ELR (cell line): ENCODE measurements around the gene CARS2.
"Not testable (repeated sequence)": the region's sequence is repeated elsewhere in the genome, so short reads cannot be mapped to it uniquely, and the experiment has no call there.

Experiments used
- DNase-seq: peaks from one replicate; pipeline ENCODE4 v3.0.0-alpha.2; 2015; ENCODE audit warnings: low read depth

Gene CARS2

DNA sequence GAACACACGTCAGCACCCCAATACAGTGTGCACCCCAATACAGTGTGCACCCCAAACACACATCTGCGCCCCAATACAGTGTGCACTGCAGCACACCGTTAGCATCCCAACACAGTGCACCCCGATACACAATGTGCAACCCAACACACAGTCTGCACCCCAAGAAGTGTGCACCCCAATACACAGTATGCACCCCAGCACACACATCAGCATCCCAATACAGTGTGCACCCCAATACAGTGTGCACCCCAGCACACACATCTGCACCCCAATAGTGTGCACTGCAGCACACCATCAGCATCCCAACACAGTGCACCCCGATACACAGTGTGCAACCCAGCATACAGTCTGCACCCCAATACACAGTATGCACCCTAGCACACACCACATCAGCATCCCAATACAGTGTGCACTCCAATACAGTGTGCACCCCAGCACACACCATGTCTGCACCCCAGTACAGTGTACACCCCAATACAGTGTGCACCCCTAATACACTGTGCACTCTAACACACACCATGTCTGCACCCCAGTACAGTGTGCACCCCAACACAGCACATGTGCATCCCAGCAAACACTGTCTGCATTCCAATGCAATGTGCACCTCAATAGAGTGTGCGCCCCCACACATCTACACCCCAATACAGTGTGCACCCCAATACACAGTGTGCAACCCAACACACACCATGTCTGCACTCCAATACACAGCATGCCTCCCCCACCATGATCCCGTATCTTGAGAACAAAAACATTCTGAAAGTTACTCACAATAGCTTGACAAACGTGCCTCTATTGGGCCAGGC lies 855 bp upstream of the CARS2 start:
- no peak for DNase-seq

DNA sequence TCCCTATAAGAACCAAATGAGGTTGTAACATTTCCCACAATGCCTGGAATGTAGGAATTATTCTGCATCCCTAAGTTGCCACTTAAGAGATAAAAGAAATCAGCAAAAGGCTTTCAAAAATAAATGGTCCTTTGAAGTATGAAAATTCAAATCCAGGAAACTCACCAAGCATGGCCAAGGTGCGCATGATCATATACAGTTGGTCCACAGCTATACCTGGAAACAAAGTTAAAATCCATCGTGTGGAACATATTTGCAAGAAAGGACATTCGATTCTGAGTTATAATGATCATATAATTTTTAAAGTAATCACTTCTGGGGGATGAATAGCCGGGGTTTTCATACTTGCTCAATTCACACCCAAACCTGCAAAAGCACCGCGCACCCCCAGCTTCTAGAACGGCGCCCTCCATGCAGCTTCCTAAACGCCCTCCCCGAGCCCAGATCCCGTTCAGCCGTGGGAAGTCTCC lies 525 bp downstream of the CARS2 start:
- DNase-seq: no peak

DNA sequence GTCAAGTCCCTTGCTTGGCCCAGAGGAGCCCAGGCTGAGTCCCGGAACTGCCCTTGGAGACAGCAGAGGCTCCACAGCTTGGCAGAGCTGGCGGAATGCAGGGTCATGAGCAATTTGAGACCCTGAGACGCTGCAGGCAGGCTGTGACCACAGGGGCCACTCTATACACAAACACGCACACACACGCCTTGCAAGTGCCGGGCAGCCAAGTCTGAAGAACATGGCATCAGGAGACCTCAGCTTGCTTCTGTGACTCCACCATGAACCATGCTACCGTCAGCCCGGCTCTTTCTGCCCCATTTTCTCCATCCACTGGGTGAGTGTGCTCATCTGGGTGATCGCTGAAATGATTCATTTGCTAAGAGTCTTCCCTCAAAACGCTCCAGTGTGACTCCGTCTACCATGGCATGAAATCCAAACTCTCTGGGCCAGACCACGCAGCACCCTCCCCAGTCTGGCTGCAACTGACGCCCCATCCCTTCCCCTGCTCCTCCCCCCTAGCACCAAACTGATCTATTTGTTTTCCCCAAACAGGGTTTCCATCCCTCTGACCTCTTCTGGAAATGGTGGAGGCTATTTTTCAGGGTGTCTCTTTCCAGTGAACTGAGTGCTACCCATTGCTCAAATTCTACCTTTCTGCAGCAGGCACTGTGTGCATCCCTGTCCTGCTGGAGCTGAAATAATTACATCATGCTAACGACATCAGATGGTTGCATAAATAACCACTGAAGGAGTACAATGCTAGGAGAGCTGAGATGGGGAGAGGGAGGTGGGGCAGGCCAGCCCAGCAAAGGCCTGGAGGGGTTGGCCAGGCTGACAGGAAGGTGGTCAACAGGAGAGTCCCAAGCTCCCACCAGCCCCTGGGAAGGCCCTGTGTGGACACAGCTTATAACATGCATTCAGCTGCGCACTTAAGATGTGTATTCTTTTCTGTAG lies 3.1 kb downstream of the CARS2 start:
- DNase-seq: no peak

DNA sequence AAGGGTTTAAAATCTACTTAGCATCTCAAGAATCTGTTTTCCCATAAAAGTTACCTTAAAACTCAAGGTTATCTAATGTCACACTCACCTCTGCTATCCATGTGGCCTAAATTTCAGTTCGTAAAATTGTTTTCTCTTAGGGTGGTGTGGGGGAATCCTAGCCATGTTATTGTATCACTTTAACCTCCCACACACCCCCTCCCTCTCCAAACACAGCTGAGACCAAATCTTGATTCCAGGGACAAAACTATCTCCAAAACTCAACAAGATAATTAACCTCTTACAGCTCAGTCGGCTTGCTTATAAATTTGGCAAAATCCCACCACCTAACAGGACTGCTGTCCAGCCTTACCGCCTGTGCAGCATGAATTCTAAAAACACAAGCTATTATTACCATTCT lies 3.8 kb downstream of the CARS2 start:
- DNase-seq: no peak

DNA sequence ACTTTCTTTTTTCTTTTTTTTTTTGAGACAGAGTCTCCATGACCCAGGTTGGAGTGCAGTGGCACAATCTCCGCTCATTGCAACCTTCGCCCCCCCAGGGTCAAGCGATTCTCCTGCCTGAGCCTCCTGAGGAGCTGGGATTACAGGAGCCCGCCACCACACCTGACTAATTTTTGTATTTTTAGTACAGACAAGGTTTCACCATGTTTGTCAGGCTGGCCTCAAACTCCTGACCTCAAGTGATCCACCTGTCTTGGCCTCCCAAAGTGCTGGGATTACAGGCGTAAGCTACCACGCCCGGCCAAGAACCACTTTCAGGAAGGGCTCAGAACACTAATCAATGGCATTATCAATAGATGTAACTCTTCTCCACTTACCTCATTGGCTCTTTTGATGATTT lies 4.9 kb downstream of the CARS2 start:
- DNase-seq: not testable (repeated sequence)

DNA sequence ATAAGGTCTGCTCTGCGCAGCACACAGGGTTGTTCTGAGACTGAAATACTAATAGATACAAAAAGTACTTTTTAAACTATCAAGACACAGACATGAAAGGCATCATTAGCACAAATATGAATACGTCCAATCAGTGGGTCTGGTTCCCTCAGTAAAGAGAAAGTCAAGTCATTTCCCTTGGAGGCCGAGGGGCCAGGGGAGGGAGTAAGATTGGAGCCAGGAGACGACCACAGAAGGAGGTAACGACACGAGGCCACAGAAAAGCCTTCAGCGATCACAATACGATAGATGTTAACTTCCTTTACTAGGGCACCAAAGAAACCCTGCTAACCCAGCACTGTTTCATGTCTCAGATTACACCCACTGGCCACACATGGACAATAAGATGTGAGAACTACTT lies 5.3 kb downstream of the CARS2 start:
- DNase-seq: no peak

DNA sequence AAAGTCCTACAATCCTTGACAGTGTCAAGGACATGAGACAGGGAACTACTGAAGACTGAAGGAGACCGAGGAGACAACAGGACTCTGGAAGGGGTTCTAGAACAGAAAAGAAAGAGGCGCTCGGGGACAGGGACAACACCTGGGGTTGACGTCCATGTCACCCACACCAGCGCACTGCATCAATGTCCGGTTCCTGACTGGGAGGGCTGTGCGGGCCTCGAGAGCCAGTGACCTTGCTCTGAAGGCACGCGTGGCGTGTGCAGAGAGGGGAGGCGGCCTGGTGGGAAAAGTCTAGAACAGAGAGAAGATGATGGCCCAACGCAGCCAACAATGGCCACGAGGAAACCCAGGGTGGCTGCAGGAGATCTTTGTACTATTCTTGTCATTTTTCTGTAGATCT lies 5.7 kb downstream of the CARS2 start:
- no peak for DNase-seq

DNA sequence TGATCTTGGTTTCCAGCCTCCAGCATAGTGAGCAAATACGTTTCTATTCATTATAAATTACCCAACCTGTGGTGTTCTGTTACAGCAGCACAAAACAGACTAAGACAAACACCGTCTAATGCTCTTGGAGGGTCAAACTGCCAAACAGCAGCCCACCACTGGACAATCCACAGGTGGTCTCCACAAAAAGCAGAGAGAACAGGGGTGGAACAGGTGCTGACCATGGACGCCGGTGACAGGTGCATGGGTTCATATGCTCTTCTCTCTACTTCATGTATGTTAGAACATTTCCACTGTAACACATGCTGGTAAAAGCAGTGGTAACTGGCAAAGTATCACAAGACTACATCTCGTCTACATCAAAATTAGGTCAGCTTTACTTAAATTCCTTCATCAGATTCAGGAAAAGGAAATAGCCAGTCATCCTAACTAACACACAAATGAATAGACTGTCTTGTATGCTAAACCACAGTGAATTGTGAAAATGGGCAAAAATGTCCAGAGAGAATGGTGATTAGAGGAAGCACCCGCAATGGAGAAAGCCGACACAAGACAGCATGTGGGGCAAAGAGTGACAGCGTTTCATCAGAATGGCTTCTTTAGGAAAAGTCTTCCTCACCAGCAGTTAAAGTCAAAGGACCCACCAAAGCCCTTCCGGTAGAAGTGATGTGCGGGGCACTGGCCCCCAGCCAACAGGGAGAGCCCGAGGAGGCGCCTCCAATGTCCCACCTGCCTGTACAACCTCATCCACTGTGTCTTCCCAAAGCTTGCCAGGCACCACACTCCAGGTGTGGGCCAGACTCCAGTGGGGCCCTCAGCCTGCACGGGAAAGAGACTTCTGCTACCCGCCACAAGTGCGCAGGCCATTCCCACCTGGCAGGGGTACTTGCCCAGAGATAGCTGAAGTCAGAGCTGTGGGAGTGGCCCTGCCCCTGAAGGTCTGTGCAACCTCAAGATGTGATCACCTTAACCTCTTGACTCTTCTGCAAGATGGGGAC lies 6.5 kb downstream of the CARS2 start:
- DNase-seq: no peak

DNA sequence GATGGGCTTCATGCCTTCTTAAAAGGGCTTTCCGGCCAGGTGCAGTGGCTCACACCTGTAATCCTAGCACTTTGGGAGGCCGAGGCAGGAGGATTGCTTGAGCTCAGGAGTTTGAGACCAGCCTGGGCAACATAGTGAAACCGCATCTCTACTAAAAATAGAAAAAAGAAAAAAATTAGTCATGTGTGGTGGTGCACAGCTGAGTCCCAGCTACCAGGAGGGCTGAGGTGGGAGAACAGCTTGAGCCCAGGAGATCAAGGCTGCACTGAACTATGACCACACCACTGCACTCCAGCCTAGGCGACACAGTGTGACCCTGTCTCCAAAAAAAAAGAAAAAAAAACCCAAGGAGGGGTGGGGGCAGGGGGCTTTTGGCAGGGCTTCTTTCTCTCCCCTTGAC lies 7.2 kb downstream of the CARS2 start:
- DNase-seq: no peak

DNA sequence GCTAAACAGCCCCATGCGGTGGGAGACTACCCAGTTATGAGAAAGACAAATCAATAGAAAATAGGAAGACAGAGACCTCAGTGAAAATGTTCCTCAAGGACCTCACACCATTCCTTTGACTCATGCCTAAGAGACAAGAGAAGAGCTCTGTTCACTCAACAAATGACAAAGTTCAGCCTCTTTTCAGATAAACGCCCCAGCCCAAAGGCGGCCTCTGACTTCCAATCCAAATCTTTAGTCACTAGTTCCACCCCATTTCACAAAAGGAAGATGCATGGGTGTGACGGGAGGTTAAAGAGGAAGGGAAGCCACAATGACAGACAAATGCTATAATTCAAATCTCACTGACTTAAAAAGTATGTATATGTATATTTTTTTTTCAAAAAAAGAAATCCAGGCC lies 8.1 kb downstream of the CARS2 start:
- no peak for DNase-seq

DNA sequence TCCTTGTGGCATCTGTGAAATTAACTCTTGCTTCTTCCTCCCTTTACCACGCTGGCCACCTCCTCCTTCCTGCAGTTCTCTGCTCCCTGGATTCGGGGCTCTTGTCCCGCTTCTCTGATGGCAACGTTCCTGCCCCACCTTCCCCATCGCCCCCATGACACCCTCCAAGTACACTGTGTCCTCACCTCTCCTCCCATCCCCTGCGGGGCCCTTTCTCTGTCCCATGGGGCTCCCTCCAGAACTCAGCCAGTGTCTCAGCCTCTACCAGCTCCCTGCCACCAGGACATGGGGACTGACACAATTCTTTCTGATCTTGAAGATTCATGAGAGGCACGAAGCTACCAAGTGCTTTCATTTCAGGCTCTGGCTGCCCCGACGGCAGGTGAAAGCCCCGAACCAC lies 9.1 kb downstream of the CARS2 start:
- no peak for DNase-seq

DNA sequence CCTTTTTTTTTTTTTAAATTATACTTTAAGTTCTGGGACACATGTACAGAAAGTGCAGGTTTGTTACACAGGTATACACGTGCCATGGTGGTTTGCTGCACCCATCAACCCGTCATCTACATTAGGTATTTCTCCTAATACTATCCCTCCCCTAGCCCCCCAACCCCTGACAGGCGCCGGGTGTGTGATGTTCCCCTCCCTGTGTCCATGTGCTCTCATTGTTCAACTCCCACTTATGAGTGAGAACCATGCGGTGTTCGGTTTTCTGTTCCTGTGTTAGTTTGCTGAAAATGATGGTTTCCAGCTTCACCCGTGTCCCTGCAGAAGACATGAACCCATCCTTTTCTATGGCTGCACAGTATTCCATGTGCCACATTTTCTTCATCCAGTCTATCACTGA lies 10.1 kb downstream of the CARS2 start:
- DNase-seq: not testable (repeated sequence)

DNA sequence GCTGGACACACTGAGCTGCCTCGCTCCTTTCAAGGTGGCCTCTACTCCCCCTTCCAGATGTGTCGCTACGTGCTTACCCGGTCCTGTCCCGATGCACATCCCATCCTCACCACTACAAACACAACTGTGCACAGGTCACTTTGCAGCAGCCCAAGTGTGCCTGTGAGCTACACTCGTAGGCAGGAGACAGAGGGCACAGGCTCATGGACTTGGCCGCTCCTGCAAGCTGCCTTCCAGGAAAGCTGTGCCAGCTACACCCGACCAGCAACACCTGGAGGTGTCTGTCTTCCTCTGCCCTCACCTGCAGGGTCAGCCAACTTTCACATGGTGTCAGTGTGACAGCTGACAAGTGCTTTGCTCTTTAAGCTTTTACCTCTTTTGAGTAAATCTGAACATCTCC lies 15.4 kb downstream of the CARS2 start:
- no peak for DNase-seq

DNA sequence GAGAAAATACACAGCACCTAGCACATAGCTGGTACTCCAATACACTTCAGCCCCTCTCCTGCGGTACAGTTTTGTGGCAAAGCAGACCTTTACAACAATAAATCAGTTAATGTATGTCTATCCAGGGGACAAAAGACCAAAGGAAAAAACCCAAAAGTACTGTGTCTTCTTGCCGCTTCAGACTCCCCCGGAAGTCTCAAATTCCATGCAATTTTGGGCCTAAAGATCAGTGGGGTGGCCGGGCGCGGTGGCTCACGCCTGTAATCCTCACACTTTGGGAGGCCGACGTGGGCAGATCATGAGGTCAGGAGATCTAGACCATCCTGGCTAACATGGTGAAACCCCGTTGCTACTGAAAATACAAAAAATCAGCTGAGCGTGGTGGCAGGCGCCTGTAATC lies 16.2 kb downstream of the CARS2 start:
- no peak for DNase-seq

DNA sequence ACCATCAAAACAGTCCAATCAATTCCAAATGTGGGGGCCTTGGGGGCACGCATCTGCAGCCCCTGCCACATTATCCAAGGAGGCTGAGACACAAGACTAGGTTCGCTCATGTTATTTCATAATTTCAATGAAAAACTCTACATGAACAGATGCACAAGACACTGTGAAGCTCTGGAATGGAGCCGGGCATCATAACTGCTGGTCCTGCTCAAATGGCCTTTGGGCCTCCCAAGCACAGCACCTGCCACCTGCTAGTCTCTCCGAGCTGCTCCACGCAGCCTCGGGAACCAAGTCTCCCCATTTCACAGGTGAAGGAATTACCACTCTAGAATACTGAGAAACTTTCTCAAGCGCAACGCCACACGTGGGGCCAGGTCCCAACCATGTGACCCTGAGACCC lies 16.9 kb downstream of the CARS2 start:
- no peak for DNase-seq

DNA sequence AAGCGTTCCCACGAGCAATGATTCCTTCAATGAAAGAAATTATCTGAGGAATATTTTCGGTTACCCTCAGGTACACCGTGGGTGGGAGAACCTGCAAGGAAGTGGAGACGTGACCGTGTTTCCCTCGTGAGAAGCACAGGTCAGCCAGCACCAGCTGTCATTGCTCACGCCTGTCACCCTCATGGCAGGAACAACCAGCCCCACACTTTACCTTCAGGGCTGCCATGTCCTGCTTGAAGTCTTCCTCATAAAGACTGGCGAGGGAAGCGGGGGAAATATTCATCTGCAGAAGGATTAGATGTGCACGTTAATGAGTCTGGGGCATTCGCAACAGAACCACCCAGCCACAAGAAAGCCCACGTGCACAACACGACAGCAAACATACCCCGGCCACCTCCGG lies 18.2 kb downstream of the CARS2 start:
- DNase-seq: no peak

DNA sequence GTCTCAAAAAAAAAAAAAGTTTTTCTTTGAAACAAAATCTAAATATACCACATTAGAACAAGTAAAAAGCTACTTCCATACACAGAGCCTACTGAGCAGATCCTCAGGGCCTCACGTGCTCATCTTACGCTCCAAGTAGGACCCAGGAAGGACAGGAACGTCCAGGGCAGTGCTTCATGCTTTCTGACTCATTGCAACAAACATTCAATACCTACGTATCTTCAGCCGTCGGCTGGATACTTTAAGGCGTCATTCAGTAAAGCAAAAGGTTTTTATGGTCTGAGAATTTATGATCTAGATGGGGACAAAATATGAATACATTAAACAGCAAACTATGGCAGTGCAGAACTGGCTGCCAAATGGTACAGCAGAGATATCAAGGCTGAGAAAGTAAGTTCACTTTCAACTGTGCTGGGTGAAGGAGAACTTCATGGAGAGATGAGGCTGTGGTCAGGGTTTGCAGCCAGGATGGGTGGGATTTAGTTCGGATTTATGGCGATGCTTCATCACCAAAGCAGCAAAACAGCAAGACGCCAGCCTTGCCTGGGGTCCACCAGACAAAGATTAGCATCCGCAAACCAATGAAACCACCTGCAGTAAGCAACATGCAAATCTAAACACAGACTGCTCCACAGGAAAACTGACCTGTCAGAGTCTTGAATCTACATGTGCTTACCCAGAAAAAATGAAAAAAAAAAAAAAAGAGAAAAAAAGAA lies 20.5 kb downstream of the CARS2 start:
- peak; percentile 93 for DNase-seq

DNA sequence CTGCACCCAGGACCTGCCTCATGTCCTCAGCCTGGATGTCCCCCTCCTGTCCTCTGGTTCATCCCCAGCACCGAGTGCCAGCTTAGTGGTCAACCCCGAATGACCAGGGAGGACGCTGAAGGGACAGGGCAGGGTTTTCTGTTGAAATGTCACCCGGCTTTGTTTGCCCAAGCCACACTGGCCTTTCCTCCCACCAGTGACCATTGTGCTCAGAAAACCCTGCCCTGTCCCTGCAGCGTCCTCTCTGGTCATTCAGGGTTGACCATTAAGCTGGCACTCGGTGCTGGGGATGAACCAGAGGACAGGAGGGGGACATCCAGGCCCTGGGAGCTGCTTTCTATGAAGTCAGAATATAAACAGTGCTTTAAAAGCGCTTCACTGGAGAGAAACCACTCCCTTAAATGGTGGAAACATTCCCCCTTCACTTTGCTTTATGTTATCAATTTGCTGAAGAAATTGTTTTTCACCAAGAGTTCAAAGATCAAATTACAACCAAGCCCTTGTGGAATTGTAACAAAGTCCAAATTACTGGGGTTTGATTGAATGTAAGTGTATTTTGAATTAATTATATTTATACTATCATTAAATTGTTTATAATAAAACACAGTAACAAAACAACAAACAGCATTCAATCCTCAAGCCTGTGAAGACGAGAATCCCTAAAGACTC lies 21.4 kb downstream of the CARS2 start:
- DNase-seq: no peak

DNA sequence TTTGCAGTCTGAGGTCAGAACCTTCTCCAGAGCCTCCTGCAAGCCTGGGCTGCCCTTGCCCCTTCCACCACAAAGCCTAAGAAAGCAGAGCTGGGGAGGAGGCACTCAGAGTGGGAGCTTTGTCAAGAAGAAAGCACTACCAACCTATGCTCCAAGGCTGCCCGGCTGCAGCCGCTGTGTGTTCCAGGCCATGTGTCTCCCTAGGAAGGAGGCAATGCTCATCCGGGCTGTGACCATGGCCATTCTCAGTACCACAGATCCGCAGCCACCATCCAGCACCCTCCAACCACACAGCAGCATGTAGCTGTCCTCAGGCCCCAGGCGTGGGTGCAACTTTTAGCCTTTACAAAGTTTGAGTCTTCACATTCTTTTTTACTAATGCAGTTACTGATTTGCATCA lies 22.0 kb downstream of the CARS2 start:
- DNase-seq: no peak

DNA sequence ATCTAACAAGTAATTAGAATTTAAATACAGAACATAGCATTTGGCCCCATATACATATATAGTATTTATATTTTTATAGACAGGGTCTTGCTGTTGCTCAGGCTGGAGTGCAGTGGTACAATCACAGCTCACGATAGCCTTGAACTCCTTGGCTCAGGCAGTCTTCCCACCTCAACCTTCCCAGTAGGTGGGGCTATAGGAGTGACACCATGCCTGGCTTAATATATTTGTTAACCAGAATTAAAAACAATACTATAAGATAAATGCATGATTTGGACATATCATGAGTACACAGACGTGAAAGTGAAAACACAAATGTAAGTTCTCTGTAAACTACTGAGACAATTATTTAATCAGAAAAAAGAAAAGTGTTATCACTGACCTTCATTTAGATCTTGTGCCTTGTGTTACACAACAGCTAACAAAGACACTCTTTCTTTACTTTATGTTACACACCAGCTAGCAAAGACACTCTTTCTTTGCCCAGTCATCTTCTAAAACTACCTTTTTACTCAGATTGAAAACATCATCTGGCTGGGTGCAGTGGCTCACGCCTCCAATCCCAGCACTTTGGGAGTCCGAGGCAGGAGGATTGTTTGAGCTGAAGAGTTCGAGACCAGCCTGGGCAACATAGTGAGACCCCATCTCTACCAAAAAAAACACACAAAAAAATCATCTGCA lies 22.6 kb downstream of the CARS2 start:
- DNase-seq: peak; percentile 36
